ENCODE results near the gene CDCA3. TPM values are rescaled to one million over a fixed set of nuclear protein-coding genes. Genes with fewer than 3 reads are reported as not detected.

Gene CDCA3
- total RNA-seq, 2 experiments from 2014 or later = 151 to 222 TPM

- no TSS peak for BruUV-seq (replicated peaks)
- Histone ChIP-seq H3K4me3 (ENCODE audit: low read depth, low read length, poor library complexity, severe bottlenecking) (no peak overlapping the region), H3K27ac (ENCODE audit: low read depth, low read length, poor library complexity, severe bottlenecking) (no peak overlapping the region), H3K4me1 (ENCODE audit: insufficient read depth, low read length, poor library complexity, severe bottlenecking) (peaks cover 32% of the 10 kb centered on the region), H3K79me2 (ENCODE audit: insufficient read depth, low read depth, low read length) (no peaks in the 10 kb centered on the region), H2AFZ (ENCODE audit: low read length) (no peak overlapping the region), H3K9me3 (ENCODE audit: low read length) (no peaks in the 10 kb centered on the region), H3K36me3 (ENCODE audit: insufficient read depth, low read length) (no peaks in the 10 kb centered on the region), H3K9me2 (ENCODE audit: insufficient read depth, low read length) (no peaks in the 10 kb centered on the region), H4K20me1 (ENCODE audit: insufficient read depth, low read length) (no peaks in the 10 kb centered on the region), H3K4me2 (ENCODE audit: low read length) (no peak overlapping the region)
- intact Hi-C loops (cut with micrococcal nuclease; ENCODE audit: unreplicated experiment) = loop anchor here (1.0 to 5.0 kb wide), 3 partner anchors 43 to 268 kb away; partner anchors contain the start of genes IFFO1 and MLF2
- ChIA-PET CTCF (ENCODE audit: unreplicated experiment) (interaction anchor here (0.6 kb wide), 3 partner anchors 54 to 149 kb away, joined by 3 to 10 read pairs (median 3); partner anchors contain the start of gene ZNF384), POLR2A (no interaction called here)
- DNase-seq (ENCODE audit: low spot score) = no peak
- TF ChIP-seq EZH2phosphoT487 (IDR thresholded peaks at IDR 0.05; ENCODE audit: borderline replicate concordance, low read depth, low read length) (no peak), CTCF (conservative IDR thresholded peaks at IDR 0.05; ENCODE audit: low read length) (no peak)
These were observed 26.1 kb downstream of the CDCA3 start for GRCh38 chr12:6824901-6825381.

- Histone ChIP-seq H3K9me2 (ENCODE audit: insufficient read depth, low read length) (no peaks in the 10 kb centered on the region), H3K4me1 (ENCODE audit: insufficient read depth, low read length, poor library complexity, severe bottlenecking) (peaks cover 25% of the 10 kb centered on the region), H3K79me2 (ENCODE audit: insufficient read depth, low read depth, low read length) (no peaks in the 10 kb centered on the region), H2AFZ (ENCODE audit: low read length) (no peak overlapping the region), H3K4me3 (ENCODE audit: low read depth, low read length, poor library complexity, severe bottlenecking) (no peak overlapping the region), H4K20me1 (ENCODE audit: insufficient read depth, low read length) (no peaks in the 10 kb centered on the region), H3K9me3 (ENCODE audit: low read length) (no peaks in the 10 kb centered on the region), H3K36me3 (ENCODE audit: insufficient read depth, low read length) (no peaks in the 10 kb centered on the region), H3K4me2 (ENCODE audit: low read length) (no peak overlapping the region), H3K27ac (ENCODE audit: low read depth, low read length, poor library complexity, severe bottlenecking) (no peak overlapping the region)
- ChIA-PET POLR2A (no interaction called here), CTCF (ENCODE audit: unreplicated experiment) (interaction anchor here (0.6 kb wide), 1 partner anchor 135 kb away, joined by 10 read pairs; the partner anchor contains the start of gene ZNF384)
- TF ChIP-seq EZH2phosphoT487 (IDR thresholded peaks at IDR 0.05; ENCODE audit: borderline replicate concordance, low read depth, low read length) (no peak), CTCF (conservative IDR thresholded peaks at IDR 0.05; ENCODE audit: low read length) (no peak)
- BruUV-seq (replicated peaks) = no TSS peak
- intact Hi-C loops (cut with micrococcal nuclease; ENCODE audit: unreplicated experiment) = no loop called here
- DNase-seq (ENCODE audit: low spot score) = no peak
These were observed 26.9 kb downstream of the CDCA3 start for GRCh38 chr12:6824085-6824775.

All from OCI-LY7 (cell line).